ENCODE results near the gene UNC79.

Gene UNC79

GRCh38 chr14:93733231-93733630 lies 302.5 kb downstream of the UNC79 start:
- FAIRE-seq: no peak

GRCh38 chr14:93733631-93734030 lies 302.9 kb downstream of the UNC79 start:
- FAIRE-seq: no peak

GRCh38 chr14:93734086-93734822 lies 303.5 kb downstream of the UNC79 start:
- FAIRE-seq: no peak

GRCh38 chr14:93735206-93735605 lies 304.5 kb downstream of the UNC79 start:
- FAIRE-seq: no peak

GRCh38 chr14:93736378-93737014 lies 305.8 kb downstream of the UNC79 start:
- FAIRE-seq: no peak

- no peak for FAIRE-seq
Measured at GRCh38 chr14:93737634-93738033, 306.9 kb downstream of the UNC79 start.

- no peak for FAIRE-seq
Measured at GRCh38 chr14:93741556-93742230, 311.0 kb downstream of the UNC79 start.

- no peak for FAIRE-seq
Measured at GRCh38 chr14:93742761-93743160, 312.0 kb downstream of the UNC79 start.

- FAIRE-seq: no peak
Measured at GRCh38 chr14:93743270-93744060, 312.7 kb downstream of the UNC79 start.

- no peak for FAIRE-seq
Measured at GRCh38 chr14:93744176-93744575, 313.4 kb downstream of the UNC79 start.

- no peak for FAIRE-seq
Measured at GRCh38 chr14:93744876-93745275, 314.1 kb downstream of the UNC79 start.

GRCh38 chr14:93745603-93746273 lies 315.0 kb downstream of the UNC79 start:
- FAIRE-seq: no peak

- FAIRE-seq: no peak
Measured at GRCh38 chr14:93747102-93747501, 316.4 kb downstream of the UNC79 start.

- no peak for FAIRE-seq
Measured at GRCh38 chr14:93747560-93747959, 316.8 kb downstream of the UNC79 start.

GRCh38 chr14:93748208-93749075 lies 317.7 kb downstream of the UNC79 start:
- FAIRE-seq: no peak

- FAIRE-seq: no peak
Measured at GRCh38 chr14:93749076-93749420, 318.3 kb downstream of the UNC79 start.

- no peak for FAIRE-seq
Measured at GRCh38 chr14:93751946-93752655, 321.4 kb downstream of the UNC79 start.

GRCh38 chr14:93752980-93753561 lies 322.3 kb downstream of the UNC79 start:
- no peak for FAIRE-seq

- no peak for FAIRE-seq
Measured at GRCh38 chr14:93753647-93754046, 322.9 kb downstream of the UNC79 start.

GRCh38 chr14:93757206-93757605 lies 326.5 kb downstream of the UNC79 start:
- FAIRE-seq: no peak
